Cardiac fibroblast (primary cell): ENCODE measurements around the gene FGFR3.

Experiments
- DNase-seq, 2 donors: peaks; one replicate each; pipeline versions ENCODE4 v3.0.0 to v3.0.0-alpha.2; 2010; ENCODE audit warnings: low read depth in 2 of 2
- H3K4me3 ChIP-seq, 2 donors: replicated peaks in 1 of 2; 1 replicate in 1 of 2; 2 replicates in 1 of 2; pipeline ENCODE4 v1.5.1; 2011; ENCODE audit warnings: low read depth in 2 of 2, low read length in 2 of 2, mild to moderate bottlenecking in 2 of 2, moderate library complexity in 1 of 2
- CTCF ChIP-seq: IDR thresholded peaks from one replicate; pipeline ENCODE4 v1.5.1; 2011; ENCODE audit warnings: low read depth, mild to moderate bottlenecking, low read length, inconsistent platforms

The FGFR3 gene

GRCh38 chr4:1797861-1798579, 4.9 kb downstream of the FGFR3 start:
- DNase-seq, result no peak
- TF ChIP-seq CTCF, result no peak

GRCh38 chr4:1798580-1799386, 5.7 kb downstream of the FGFR3 start:
- no peak for DNase-seq
- no peak overlapping the region for H3K4me3 ChIP-seq
- TF ChIP-seq CTCF, result no peak

More at GRCh38 chr4:1797861-1798579, 4.9 kb downstream of the FGFR3 start:
- H3K4me3 ChIP-seq, result no peak overlapping the region

GRCh38 chr4:1799387-1800375, 6.6 kb downstream of the FGFR3 start:
- H3K4me3 ChIP-seq, result no peak overlapping the region
- DNase-seq, result no peak
- no peak for TF ChIP-seq CTCF

GRCh38 chr4:1800805-1801204, 7.7 kb downstream of the FGFR3 start:
- no peak overlapping the region for H3K4me3 ChIP-seq
- DNase-seq, result no peak
- TF ChIP-seq CTCF, result no peak

GRCh38 chr4:1801286-1801958, 8.3 kb downstream of the FGFR3 start:
- H3K4me3 ChIP-seq, result no peak overlapping the region
- TF ChIP-seq CTCF, result no peak
- no peak for DNase-seq
